GM18519 (cell line): ENCODE data around the gene TMEM273.
"Not testable (repeated sequence)": the region's sequence is repeated elsewhere in the genome, so short reads cannot be mapped to it uniquely, and the experiment has no call there.

Experiments used
- ATAC-seq: cut with Tn5 transposase; IDR thresholded peaks from one replicate; pipeline ENCODE4 v1.9.1; 2021; ENCODE audit warnings: mild to moderate bottlenecking, moderate library complexity; ENCODE audit not compliant: unreplicated experiment, low FRiP score

TMEM273 gene

GRCh38 chr10:49207113-49207512, 18.9 kb upstream of the TMEM273 start:
- ATAC-seq, result no peak

- no peak for ATAC-seq
These were observed 17.0 kb upstream of the TMEM273 start for GRCh38 chr10:49205206-49205605.

GRCh38 chr10:49204119-49204518, 15.9 kb upstream of the TMEM273 start:
- ATAC-seq, result no peak

GRCh38 chr10:49202266-49202665, 14.1 kb upstream of the TMEM273 start:
- no peak for ATAC-seq

GRCh38 chr10:49200854-49201253, 12.7 kb upstream of the TMEM273 start:
- ATAC-seq, result no peak

GRCh38 chr10:49197171-49197570, 9.0 kb upstream of the TMEM273 start:
- ATAC-seq, result no peak

- not testable (repeated sequence) for ATAC-seq
These were observed 7.7 kb upstream of the TMEM273 start for GRCh38 chr10:49195864-49196263.

- no peak for ATAC-seq
These were observed 6.2 kb upstream of the TMEM273 start for GRCh38 chr10:49194212-49194920.

GRCh38 chr10:49191349-49191748, 3.2 kb upstream of the TMEM273 start:
- ATAC-seq, result no peak

GRCh38 chr10:49189422-49189821, 1.2 kb upstream of the TMEM273 start:
- ATAC-seq, result no peak

- no peak for ATAC-seq
These were observed 1.1 kb downstream of the TMEM273 start for GRCh38 chr10:49187044-49187484.

GRCh38 chr10:49186613-49187012, 1.6 kb downstream of the TMEM273 start:
- no peak for ATAC-seq

- no peak for ATAC-seq
These were observed 3.0 kb downstream of the TMEM273 start for GRCh38 chr10:49185213-49185612.

GRCh38 chr10:49184642-49185111, 3.5 kb downstream of the TMEM273 start:
- ATAC-seq, result no peak

GRCh38 chr10:49183596-49184542, 4.3 kb downstream of the TMEM273 start:
- no peak for ATAC-seq

GRCh38 chr10:49182776-49183175, 5.4 kb downstream of the TMEM273 start:
- no peak for ATAC-seq

GRCh38 chr10:49180444-49180860, 7.7 kb downstream of the TMEM273 start:
- ATAC-seq, result no peak

- no peak for ATAC-seq
These were observed 8.3 kb downstream of the TMEM273 start for GRCh38 chr10:49179699-49180443.

GRCh38 chr10:49178489-49179471, 9.4 kb downstream of the TMEM273 start:
- ATAC-seq, result no peak
